Adrenal gland (tissue), 12 donors: ENCODE data around the gene SLU7. TPM values are rescaled to one million over a fixed set of nuclear protein-coding genes. Genes with fewer than 3 reads are reported as not detected.

Source experiments
- DNase-seq, 7 donors: peaks; one replicate each; pipeline ENCODE4 v3.0.0-alpha.2; 2019 to 2020
- H3K27ac ChIP-seq, 5 donors: fragments of 200-600 bp; sonication (generic) in 4 of 5; 1 replicate in 3 of 5; 2 replicates in 2 of 5; pipeline versions ENCODE4 v1.5.1 to v1.8.0; 2016 to 2020; ENCODE audit warnings: mild to moderate bottlenecking in 1 of 5
- H3K27me3 ChIP-seq: fragments of 200-600 bp; 2 replicates; pipeline ENCODE4 v1.8.0; 2021
- H3K36me3 ChIP-seq, 2 donors: fragments of 200-600 bp; replicated peaks in 1 of 2; 1 replicate in 1 of 2; 2 replicates in 1 of 2; pipeline versions ENCODE4 v1.5.1 to v1.8.0; 2018 to 2022
- H3K4me1 ChIP-seq, 2 donors: fragments of 200-600 bp; replicated peaks in 1 of 2; 1 replicate in 1 of 2; 2 replicates in 1 of 2; pipeline versions ENCODE4 v1.5.1 to v1.8.0; 2018 to 2021
- H3K4me3 ChIP-seq, 4 donors: fragments of 200-600 bp; sonication (generic) in 3 of 4; one replicate each; pipeline ENCODE4 v1.5.1; 2016 to 2018
- H3K9me3 ChIP-seq, 3 donors: fragments of 200-600 bp; sonication (generic) in 1 of 3; replicated peaks in 1 of 3; 1 replicate in 2 of 3; 2 replicates in 1 of 3; pipeline versions ENCODE4 v1.5.1 to v1.8.0; 2016 to 2021
- CTCF ChIP-seq, 6 experiments: fragments of 450-650 bp in 4 of 6; fragments of 200-600 bp in 2 of 6; sonication (generic) in 1 of 6; IDR thresholded peaks; 1 replicate in 5 of 6; 2 replicates in 1 of 6; pipeline versions ENCODE4 v1.5.1 to v1.8.0; 2016 to 2021; ENCODE audit warnings: antibody characterized with exemption in 6 of 6, mild to moderate bottlenecking in 2 of 6, moderate library complexity in 1 of 6
- POLR2A ChIP-seq, 2 donors: fragments of 450-650 bp; IDR thresholded peaks; one replicate each; pipeline ENCODE4 v1.6.1; 2017; ENCODE audit warnings: antibody characterized with exemption in 2 of 2, mild to moderate bottlenecking in 2 of 2, moderate library complexity in 1 of 2
- WGBS, 4 donors: extraction: QIAGEN DNeasy Blood & Tissue Kit in 2 of 4; methylation state at CpG; one replicate each; pipeline versions ENCODE4 v1.1.5 to v1.1.7; 2013 to 2017; 5-methylcytosine and 5-hydroxymethylcytosine counted together
- intact Hi-C, 2 donors: fragments of 100-400 bp; cut with DNase I; formaldehyde crosslinking; loops; one replicate each; pipeline versions ENCODE4 v1.14.1 to v1.15.0; 2022 to 2023
- polyA plus RNA-seq, 3 donors: library from polyadenylated mRNA; stranded (reverse); fragments of 200-250 nt in 2 of 3; fragments of 350-450 nt in 1 of 3; fragmentation: Illumina TruSeq in 1 of 3; extraction: RNeasy Lipid Tissue Mini Kit (QIAGEN cat#74804) in 1 of 3; gene quantifications; one replicate each; pipeline ENCODE4 v1.2.3, GENCODE V29; 2013 to 2014
- total RNA-seq, 9 donors: library from RNA; depleted of rRNA in 4 of 9; stranded (reverse); fragments of >200 nt in 4 of 9; fragments of 120-200 nt in 1 of 9; fragmentation: NEBNext Ultra II Directional in 1 of 9; extraction: Animal tissue kit (Norgen Biotek cat#: 25700) in 1 of 9; gene quantifications; one replicate each; pipeline versions ENCODE4 v1.1.0 to v1.2.4, GENCODE V29; 2013 to 2023
- donor health status: healthy with polysubstance abuse.
- donor health status: Bipolar disorder and iron deficiency.
- donor health status: DM: yes; HTN: yes; CAD: no.
- donor health status: DM: no; HTN: no; CAD: no.
- donor health status: DM: no; HTN: no; CAD: no.
- donor health status: DM: yes; HTN: yes; CAD: no.

SLU7 gene
- total and polyA plus RNA-seq, 12 donors, result 27.1 to 138 (median 47.7) TPM

GRCh38 chr5:160397492-160397891 is 21.4 kb downstream of the SLU7 start:
- Histone ChIP-seq H3K4me1 (peaks cover 3 to 29% of the 10 kb centered on the region in 2 donors), H3K4me3 (no peak overlapping the region), H3K36me3 (peaks cover 0 to 11% of the 10 kb centered on the region in 2 donors), H3K27me3 (no peaks in the 10 kb centered on the region), H3K27ac (no peak overlapping the region), H3K9me3 (no peaks in the 10 kb centered on the region)
- WGBS, 4 donors, result 97 to 100% (median 99%) methylated on average over 1 of the region's 1 CpG
- no peak for DNase-seq
- no peak for TF ChIP-seq CTCF (IDR thresholded peaks at IDR 0.05)
- no peak for TF ChIP-seq POLR2A (IDR thresholded peaks at IDR 0.05)
- intact Hi-C loops, result no loop called here

DNA sequence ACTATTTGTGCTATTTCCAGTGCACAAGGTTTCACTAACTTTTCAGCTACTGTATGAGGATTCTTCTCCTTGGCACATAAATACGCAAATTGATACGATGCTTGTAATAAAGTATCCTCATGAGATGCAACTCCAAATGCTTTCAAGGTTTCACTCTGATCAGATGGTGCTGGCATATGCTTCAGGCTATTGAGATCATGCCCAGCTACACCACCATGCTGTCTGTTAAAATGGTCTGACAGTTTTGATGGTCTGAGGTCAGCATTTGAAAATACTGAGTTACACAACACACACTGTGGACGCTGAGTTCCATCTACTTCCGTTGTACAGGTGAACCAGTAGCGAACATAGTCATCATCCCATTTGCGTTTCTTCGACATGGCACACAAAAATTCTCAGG is 23.8 kb downstream of the SLU7 start:
- intact Hi-C loops, result no loop called here

DNA sequence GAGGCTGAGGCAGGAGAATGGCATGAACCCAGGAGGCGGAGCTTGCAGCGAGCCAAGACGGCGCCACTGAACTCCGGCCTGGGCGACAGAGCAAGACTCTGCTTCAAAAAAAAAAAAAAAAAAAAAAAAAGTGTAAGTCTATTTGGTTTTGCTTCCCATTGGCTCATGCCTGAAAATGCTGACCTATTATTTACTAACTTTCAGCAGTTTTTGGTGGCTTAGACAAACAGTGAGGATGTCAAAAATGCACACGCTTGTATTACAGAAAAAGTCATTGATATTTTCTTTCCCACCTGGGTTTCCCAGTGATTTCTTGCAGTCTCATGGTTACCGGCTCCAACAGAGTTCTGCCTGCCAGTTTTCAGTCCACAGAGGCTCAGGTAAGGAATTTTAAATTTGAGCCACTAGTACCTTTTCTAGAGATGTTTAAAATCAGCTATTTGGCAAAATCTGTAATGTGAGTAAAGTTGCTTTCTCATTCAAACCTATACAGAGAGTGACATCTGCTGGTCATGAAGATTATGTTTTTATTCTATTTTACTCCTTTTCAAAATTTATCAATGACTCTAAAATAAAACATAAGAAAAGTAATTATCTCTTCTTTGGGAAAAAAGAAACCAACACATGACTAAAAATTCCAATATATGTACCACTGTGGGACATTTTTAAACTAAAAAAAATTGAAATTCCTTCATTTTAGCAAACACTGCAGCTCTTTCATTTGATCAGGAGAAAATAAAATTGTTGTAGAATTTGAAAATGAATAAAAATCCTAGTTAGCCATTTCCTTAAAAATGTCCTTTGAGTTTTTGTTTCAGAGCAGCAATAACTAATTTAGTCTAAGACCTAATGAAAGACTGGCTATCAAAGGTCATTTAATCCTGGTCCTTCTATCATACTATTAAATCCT is 27.8 kb downstream of the SLU7 start:
- Histone ChIP-seq H3K9me3 (peaks cover 0 to 4% (median 0%) of the 10 kb centered on the region in 3 donors), H3K4me1 (peaks cover 3 to 14% of the 10 kb centered on the region in 2 donors), H3K4me3 (no peak overlapping the region), H3K36me3 (no peaks in the 10 kb centered on the region), H3K27ac (no peak overlapping the region), H3K27me3 (no peaks in the 10 kb centered on the region)
- TF ChIP-seq CTCF (IDR thresholded peaks at IDR 0.05) (peak; percentile 12 to 60 (median 52)), POLR2A (IDR thresholded peaks at IDR 0.05) (no peak)
- 68 to 77% (median 73%) methylated on average over 8 of the region's 8 CpGs for WGBS, 4 donors
- DNase-seq, result no peak
- intact Hi-C loops, result no loop called here

More for the DNA sequence above, 23.8 kb downstream of the SLU7 start:
- H3K9me3 ChIP-seq, result no peaks in the 10 kb centered on the region
- peaks cover 3 to 28% of the 10 kb centered on the region in 2 donors for H3K4me1 ChIP-seq
- DNase-seq, result no peak
- no peak for TF ChIP-seq CTCF (IDR thresholded peaks at IDR 0.05)
- TF ChIP-seq POLR2A (IDR thresholded peaks at IDR 0.05), result no peak
- no peak overlapping the region for H3K4me3 ChIP-seq
- H3K27me3 ChIP-seq, result no peaks in the 10 kb centered on the region
- WGBS, 4 donors, result 89 to 98% (median 96%) methylated on average over 7 of the region's 7 CpGs
- no peak overlapping the region for H3K27ac ChIP-seq
- H3K36me3 ChIP-seq, result no peaks in the 10 kb centered on the region

DNA sequence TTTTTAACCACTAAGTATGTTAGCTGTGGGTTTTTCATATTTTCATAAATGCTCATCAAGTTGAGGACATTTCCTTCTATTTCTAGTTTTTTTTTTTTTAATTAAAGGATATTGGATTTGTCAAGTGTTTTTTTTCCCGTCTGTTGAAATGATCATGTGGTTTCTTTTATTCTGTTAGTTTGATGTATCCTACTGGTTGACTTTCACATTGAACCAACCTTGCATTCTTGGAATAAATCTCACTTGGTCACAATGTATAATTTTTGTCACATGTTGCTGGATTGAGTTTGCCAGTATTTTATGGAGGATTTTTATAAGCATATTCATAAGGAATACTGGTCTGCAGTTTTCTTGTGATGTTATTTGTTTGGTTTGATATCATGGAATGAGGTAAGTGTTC is 31.4 kb downstream of the SLU7 start:
- intact Hi-C loops, result loop anchor here in 1 of 2 donors (5.0 kb wide), 1 partner anchor 365 kb away; no protein-coding TSS in a partner anchor
- Histone ChIP-seq H3K27me3 (no peaks in the 10 kb centered on the region), H3K36me3 (no peaks in the 10 kb centered on the region), H3K4me1 (peaks cover 0 to 4% of the 10 kb centered on the region in 2 donors), H3K4me3 (no peak overlapping the region), H3K9me3 (peaks cover 0 to 4% (median 0%) of the 10 kb centered on the region in 3 donors), H3K27ac (no peak overlapping the region)
- DNase-seq, result no peak
- 84 to 96% (median 90%) methylated on average over 1 of the region's 1 CpG for WGBS, 4 donors
- TF ChIP-seq CTCF (IDR thresholded peaks at IDR 0.05) (no peak), POLR2A (IDR thresholded peaks at IDR 0.05) (no peak)
